ENCODE results near the gene PAPPA.

DNA sequence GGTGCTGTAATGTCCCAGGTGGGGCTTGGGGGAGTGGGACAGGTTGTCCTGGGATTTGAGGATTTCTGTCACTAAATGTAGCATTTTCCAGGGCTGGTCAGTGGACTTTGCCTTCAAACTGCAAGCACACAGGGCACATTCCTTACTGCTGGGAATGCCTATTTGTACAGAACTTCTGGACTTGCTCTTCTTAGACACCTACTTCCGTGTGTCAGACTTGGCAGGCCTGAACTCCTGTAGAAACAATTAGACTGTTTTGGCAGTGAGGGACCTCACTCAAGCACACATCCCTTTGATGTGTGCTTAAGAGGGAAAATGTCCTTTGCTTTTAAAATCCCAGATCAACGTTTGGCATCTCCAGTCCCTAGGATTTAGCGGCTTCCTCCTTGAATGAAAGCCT, 192.2 kb downstream of the PAPPA start:
- TF ChIP-seq CTCF (conservative IDR thresholded peaks at IDR 0.05; ENCODE audit: low read length): no peak
- TF ChIP-seq EZH2phosphoT487 (IDR thresholded peaks at IDR 0.05; ENCODE audit: borderline replicate concordance, low read depth, low read length): no peak
